ENCODE measurements around the gene AACS.
"Not testable (repeated sequence)": the region's sequence is repeated elsewhere in the genome, so short reads cannot be mapped to it uniquely, and the experiment has no call there.

Gene AACS

DNA sequence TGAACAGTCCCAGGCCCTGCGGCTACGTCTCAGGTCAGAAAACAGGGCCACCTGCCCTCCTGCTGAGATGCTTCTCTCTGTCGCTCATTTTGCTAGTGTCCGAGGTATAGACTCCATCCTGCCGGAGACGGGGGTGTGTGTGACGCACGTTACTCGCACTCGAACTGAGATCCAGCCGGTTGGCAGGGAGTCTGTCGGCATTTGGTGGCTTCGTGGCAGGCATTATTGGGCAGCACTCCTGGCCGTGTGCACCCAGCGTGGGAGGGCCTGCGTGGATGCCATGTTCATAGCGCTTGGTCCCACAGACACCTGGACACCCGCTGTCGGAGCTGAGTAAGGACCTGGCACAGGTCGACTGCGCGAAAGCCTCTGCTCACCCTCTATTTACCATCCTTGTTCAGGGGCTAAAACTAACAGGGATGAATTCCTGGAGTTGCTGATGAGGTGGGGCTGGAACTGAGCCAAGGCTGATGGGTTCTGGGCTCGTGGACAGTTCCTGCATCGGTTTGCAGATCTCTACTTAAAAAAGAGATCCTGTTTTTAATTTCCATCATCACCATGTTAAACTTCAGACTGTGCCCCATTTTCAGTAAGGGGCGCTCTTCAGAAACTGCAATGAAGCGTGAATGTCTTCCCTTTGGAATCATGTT lies 28.6 kb downstream of the AACS start:
- no peaks in the 10 kb centered on the region for H3K9me3 ChIP-seq (replicated peaks; ENCODE audit: low read length)
- no peak overlapping the region for H3K4me3 ChIP-seq (ENCODE audit: low read length)
- peaks cover 14% of the 10 kb centered on the region for H3K4me1 ChIP-seq (ENCODE audit: control insufficient read depth, insufficient read depth, low read length)
- no peak overlapping the region for H3K4me2 ChIP-seq (ENCODE audit: low read length)
- no peaks in the 10 kb centered on the region for H3K27me3 ChIP-seq (ENCODE audit: control insufficient read depth, insufficient read depth, low read length)
- no peak overlapping the region for H3K9ac ChIP-seq (ENCODE audit: low read depth, low read length)
- peaks cover 35% of the 10 kb centered on the region for H3K36me3 ChIP-seq (ENCODE audit: insufficient read depth, low read length)

DNA sequence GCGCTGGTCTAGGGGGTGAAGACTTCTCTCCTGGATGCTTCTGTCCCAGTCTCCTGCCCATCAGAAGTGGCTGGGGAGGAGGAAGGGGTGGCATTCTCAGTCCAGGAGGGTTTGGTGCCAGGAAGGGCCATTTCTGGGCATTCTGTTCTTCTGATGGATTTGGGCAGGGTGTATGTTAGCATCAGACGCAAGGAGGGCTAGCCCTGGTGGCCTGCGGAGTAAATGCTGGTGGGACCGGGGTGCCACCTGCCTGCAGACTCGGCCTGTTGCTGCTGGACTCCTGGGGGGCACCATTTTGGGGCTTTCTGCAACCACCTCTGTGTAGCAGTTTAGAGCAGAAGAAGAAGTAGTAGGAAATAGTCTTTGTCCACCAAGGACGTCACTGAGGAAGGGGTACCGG lies 31.7 kb downstream of the AACS start:
- no peak overlapping the region for H3K9ac ChIP-seq (ENCODE audit: low read depth, low read length)
- H3K9me3 ChIP-seq (replicated peaks; ENCODE audit: low read length) = no peaks in the 10 kb centered on the region
- H3K4me3 ChIP-seq (ENCODE audit: low read length) = no peak overlapping the region
- H3K4me2 ChIP-seq (ENCODE audit: low read length) = no peak overlapping the region
- H3K27me3 ChIP-seq (ENCODE audit: control insufficient read depth, insufficient read depth, low read length) = no peaks in the 10 kb centered on the region
- peaks cover 15% of the 10 kb centered on the region for H3K36me3 ChIP-seq (ENCODE audit: insufficient read depth, low read length)
- H3K4me1 ChIP-seq (ENCODE audit: control insufficient read depth, insufficient read depth, low read length) = peaks cover 14% of the 10 kb centered on the region

GRCh38 chr12:125097427-125097826 lies 32.2 kb downstream of the AACS start:
- Histone ChIP-seq H3K4me2 (ENCODE audit: low read length) (no peak overlapping the region), H3K9me3 (replicated peaks; ENCODE audit: low read length) (no peaks in the 10 kb centered on the region), H3K9ac (ENCODE audit: low read depth, low read length) (no peak overlapping the region), H3K36me3 (ENCODE audit: insufficient read depth, low read length) (peaks cover 11% of the 10 kb centered on the region), H3K27me3 (ENCODE audit: control insufficient read depth, insufficient read depth, low read length) (no peaks in the 10 kb centered on the region), H3K4me1 (ENCODE audit: control insufficient read depth, insufficient read depth, low read length) (peaks cover 12% of the 10 kb centered on the region), H3K4me3 (ENCODE audit: low read length) (no peak overlapping the region)

DNA sequence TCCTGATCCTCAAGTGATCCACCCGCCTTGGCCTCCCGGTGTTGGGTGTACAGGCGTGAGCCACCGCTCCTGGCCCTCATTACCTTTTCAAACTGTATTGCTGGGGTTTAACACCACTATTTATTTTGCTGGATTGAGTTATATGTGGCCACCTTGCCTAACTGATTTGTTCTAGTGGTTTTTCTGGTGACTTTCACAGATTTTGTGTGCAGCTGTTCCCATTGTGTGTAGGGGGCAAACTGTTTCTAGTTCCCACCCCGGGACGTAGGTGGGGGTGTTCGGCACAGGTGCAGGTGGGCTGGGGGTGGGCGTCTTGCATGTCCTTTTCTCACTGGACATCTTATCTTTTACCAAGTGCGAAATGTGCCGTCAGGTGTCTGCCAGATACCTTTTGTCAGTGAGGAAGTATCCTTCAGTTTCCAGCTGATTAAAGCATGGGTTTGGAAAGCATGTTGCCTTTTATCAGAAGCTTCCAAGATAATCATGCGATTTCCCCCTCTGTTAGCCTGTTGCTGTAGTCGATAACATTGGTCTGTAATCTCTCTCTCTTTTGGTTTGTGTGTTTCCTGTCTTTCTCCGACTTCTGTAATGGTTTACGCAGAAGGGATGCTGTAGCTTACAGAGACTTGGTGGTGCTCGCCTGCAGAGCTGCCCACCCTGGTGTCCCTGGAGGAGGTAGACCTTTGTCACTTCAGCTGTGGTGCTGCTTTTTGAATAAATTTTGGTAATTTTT lies 33.6 kb downstream of the AACS start:
- H3K36me3 ChIP-seq (ENCODE audit: insufficient read depth, low read length) = peaks cover 19% of the 10 kb centered on the region
- no peak overlapping the region for H3K4me3 ChIP-seq (ENCODE audit: low read length)
- no peaks in the 10 kb centered on the region for H3K9me3 ChIP-seq (replicated peaks; ENCODE audit: low read length)

GRCh38 chr12:125099409-125099782 lies 34.2 kb downstream of the AACS start:
- no peaks in the 10 kb centered on the region for H3K27me3 ChIP-seq (ENCODE audit: control insufficient read depth, insufficient read depth, low read length)
- no peak overlapping the region for H3K4me3 ChIP-seq (ENCODE audit: low read length)
- H3K4me2 ChIP-seq (ENCODE audit: low read length) = no peak overlapping the region
- no peaks in the 10 kb centered on the region for H3K9me3 ChIP-seq (replicated peaks; ENCODE audit: low read length)
- no peak overlapping the region for H3K9ac ChIP-seq (ENCODE audit: low read depth, low read length)
- peaks cover 24% of the 10 kb centered on the region for H3K36me3 ChIP-seq (ENCODE audit: insufficient read depth, low read length)
- H3K4me1 ChIP-seq (ENCODE audit: control insufficient read depth, insufficient read depth, low read length) = no peaks in the 10 kb centered on the region

More for the DNA sequence above, 33.6 kb downstream of the AACS start:
- H3K4me1 ChIP-seq (ENCODE audit: control insufficient read depth, insufficient read depth, low read length) = no peaks in the 10 kb centered on the region
- no peaks in the 10 kb centered on the region for H3K27me3 ChIP-seq (ENCODE audit: control insufficient read depth, insufficient read depth, low read length)
- H3K4me2 ChIP-seq (ENCODE audit: low read length) = no peak overlapping the region
- H3K9ac ChIP-seq (ENCODE audit: low read depth, low read length) = no peak overlapping the region

DNA sequence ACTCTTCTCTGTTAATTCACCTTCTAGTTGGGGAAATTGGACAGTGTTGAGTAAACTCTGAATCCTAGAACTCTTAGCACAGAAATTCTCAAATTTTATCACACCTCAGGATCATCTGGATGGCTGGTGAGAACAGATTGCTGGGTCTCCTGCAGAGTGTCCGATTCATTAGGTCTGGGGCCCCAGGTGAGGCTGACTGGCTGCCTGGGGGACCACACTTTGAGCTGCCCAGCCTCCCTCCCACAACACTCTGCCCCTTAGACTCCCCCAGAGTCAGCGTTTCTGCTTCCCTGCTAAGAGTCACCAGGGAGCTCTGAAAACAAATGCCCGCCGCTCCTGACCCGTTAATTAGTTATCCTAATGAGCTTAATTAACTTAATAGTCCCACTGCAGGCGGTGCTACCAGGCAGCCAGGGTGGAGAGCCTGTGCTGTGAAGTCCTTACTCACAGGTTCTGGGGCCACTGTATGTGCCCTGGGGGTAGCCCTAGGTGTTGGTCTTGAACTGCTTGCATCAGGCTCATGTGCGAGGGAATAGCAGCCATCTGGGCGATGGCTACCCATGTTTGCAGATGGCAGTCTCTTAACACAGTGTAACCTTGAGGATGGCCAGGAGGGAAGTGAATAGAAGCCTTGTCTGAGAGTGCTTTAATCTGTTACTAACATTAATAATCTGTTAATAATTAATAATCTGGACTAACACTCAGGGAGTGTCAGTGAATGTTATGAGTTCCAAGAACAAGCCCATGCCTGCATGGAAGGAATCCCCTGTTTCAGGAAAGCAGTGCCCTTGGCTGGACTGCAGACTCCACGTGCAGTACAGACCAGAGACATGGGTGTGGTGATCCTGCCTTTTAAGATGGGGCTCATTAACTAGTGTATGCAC lies 35.6 kb downstream of the AACS start:
- Histone ChIP-seq H3K27me3 (ENCODE audit: control insufficient read depth, insufficient read depth, low read length) (no peaks in the 10 kb centered on the region), H3K9ac (ENCODE audit: low read depth, low read length) (no peak overlapping the region), H3K9me3 (replicated peaks; ENCODE audit: low read length) (no peaks in the 10 kb centered on the region), H3K4me2 (ENCODE audit: low read length) (no peak overlapping the region), H3K4me3 (ENCODE audit: low read length) (no peak overlapping the region), H3K36me3 (ENCODE audit: insufficient read depth, low read length) (peaks cover 20% of the 10 kb centered on the region), H3K4me1 (ENCODE audit: control insufficient read depth, insufficient read depth, low read length) (no peaks in the 10 kb centered on the region)

DNA sequence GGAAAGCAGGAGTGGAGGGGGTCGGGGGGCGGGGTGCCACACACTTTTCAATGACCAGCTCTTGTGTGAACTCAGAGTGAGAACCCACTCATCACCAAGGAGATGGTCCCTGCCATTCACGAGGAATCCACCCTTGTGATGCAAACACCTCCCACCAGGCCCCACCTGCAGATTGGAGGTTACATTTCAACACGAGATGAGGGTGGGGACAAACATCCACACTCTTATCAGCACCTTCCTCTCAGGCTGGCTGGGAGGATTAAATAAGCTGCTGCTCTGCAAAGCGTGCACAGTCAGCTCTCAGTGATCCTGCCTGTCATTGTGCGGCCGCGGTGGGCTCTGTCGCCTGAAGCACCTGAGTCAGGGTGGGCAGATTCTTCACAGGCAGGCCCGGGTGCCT lies 39.7 kb downstream of the AACS start:
- Histone ChIP-seq H3K9ac (ENCODE audit: low read depth, low read length) (no peak overlapping the region), H3K36me3 (ENCODE audit: insufficient read depth, low read length) (peaks cover 43% of the 10 kb centered on the region), H3K4me1 (ENCODE audit: control insufficient read depth, insufficient read depth, low read length) (no peaks in the 10 kb centered on the region), H3K9me3 (replicated peaks; ENCODE audit: low read length) (no peaks in the 10 kb centered on the region), H3K4me3 (ENCODE audit: low read length) (no peak overlapping the region), H3K27me3 (ENCODE audit: control insufficient read depth, insufficient read depth, low read length) (no peaks in the 10 kb centered on the region), H3K4me2 (ENCODE audit: low read length) (no peak overlapping the region)

DNA sequence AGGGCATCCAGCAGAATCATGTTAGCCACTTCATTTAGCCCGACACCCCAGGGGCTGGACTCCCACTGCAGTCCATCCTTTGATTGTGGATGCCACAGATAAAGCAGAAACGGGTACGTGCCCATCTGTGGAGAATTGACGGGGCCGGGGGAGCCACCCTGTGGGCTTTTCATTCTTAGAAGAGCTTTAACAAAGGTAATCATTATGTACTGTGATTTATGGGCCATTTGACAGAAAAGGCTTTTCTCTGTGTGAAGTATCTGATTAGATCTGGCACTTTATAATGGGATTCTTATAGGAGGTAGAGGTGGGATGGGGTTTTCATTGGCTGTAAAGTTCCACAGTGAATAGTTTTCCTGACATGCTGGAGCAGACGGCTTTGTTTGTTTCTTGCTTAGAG lies 40.4 kb downstream of the AACS start:
- no peaks in the 10 kb centered on the region for H3K9me3 ChIP-seq (replicated peaks; ENCODE audit: low read length)
- H3K36me3 ChIP-seq (ENCODE audit: insufficient read depth, low read length) = peaks cover 43% of the 10 kb centered on the region
- H3K4me3 ChIP-seq (ENCODE audit: low read length) = no peak overlapping the region
- H3K27me3 ChIP-seq (ENCODE audit: control insufficient read depth, insufficient read depth, low read length) = no peaks in the 10 kb centered on the region
- no peak overlapping the region for H3K9ac ChIP-seq (ENCODE audit: low read depth, low read length)
- no peaks in the 10 kb centered on the region for H3K4me1 ChIP-seq (ENCODE audit: control insufficient read depth, insufficient read depth, low read length)
- no peak overlapping the region for H3K4me2 ChIP-seq (ENCODE audit: low read length)

- H3K4me3 ChIP-seq (ENCODE audit: low read length) = no peak overlapping the region
- H3K27me3 ChIP-seq (ENCODE audit: control insufficient read depth, insufficient read depth, low read length) = no peaks in the 10 kb centered on the region
- no peak overlapping the region for H3K9ac ChIP-seq (ENCODE audit: low read depth, low read length)
- H3K9me3 ChIP-seq (replicated peaks; ENCODE audit: low read length) = no peaks in the 10 kb centered on the region
- H3K4me2 ChIP-seq (ENCODE audit: low read length) = no peak overlapping the region
- H3K36me3 ChIP-seq (ENCODE audit: insufficient read depth, low read length) = peaks cover 27% of the 10 kb centered on the region
- no peaks in the 10 kb centered on the region for H3K4me1 ChIP-seq (ENCODE audit: control insufficient read depth, insufficient read depth, low read length)
Observed at GRCh38 chr12:125110641-125111360, 45.6 kb downstream of the AACS start.

DNA sequence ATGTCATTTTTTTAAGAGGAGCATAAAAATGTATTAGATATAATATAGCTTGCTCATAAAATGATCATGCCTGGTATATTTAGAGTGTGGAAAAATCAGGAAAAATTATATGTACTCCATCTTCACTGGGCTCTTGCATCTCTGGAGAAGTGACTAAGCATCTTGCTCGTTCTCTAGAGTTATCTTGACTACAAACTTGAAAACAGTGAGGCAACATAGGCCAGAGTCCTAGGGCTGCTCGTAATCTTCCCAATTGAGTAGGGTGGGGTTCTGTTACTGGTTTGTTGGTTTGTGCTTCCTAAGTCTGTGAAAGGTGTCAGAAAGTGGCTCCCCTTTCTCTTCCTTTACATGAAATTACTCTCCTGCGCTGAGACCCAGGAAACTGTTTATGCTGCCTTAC lies 46.2 kb downstream of the AACS start:
- H3K36me3 ChIP-seq (ENCODE audit: insufficient read depth, low read length) = peaks cover 22% of the 10 kb centered on the region
- no peaks in the 10 kb centered on the region for H3K27me3 ChIP-seq (ENCODE audit: control insufficient read depth, insufficient read depth, low read length)
- no peaks in the 10 kb centered on the region for H3K9me3 ChIP-seq (replicated peaks; ENCODE audit: low read length)
- H3K4me1 ChIP-seq (ENCODE audit: control insufficient read depth, insufficient read depth, low read length) = no peaks in the 10 kb centered on the region
- no peak overlapping the region for H3K4me3 ChIP-seq (ENCODE audit: low read length)
- H3K4me2 ChIP-seq (ENCODE audit: low read length) = no peak overlapping the region
- H3K9ac ChIP-seq (ENCODE audit: low read depth, low read length) = no peak overlapping the region

DNA sequence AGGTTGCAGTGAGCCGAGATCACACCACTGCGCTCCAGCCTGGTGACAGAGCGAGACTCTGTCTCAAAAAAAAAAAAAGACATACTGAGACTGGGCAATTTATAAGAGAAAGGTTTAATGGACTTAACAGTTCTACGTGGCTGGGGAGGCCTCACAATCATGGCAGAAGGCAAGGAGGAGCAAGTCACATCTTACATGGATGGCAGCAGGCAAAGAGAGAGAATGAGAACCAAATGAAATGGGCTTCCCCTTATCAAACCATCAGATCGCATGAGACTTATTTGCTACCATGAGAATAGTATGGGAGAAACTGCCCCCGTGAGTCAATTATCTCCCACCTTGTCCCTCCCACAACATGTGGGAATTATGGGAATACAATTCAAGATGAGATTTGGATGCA lies 47.4 kb downstream of the AACS start:
- not testable (repeated sequence) for H3K9me3 ChIP-seq (replicated peaks; ENCODE audit: low read length); H3K4me1 ChIP-seq (ENCODE audit: control insufficient read depth, insufficient read depth, low read length); H3K4me3 ChIP-seq (ENCODE audit: low read length); H3K4me2 ChIP-seq (ENCODE audit: low read length); H3K27me3 ChIP-seq (ENCODE audit: control insufficient read depth, insufficient read depth, low read length); H3K9ac ChIP-seq (ENCODE audit: low read depth, low read length)
- peaks cover 13% of the 10 kb centered on the region for H3K36me3 ChIP-seq (ENCODE audit: insufficient read depth, low read length)
